NCI-H2171 treated with DMSO at 0.1 percent for 48 hours (cell line): Measurements from ENCODE around the gene CSRNP3.
A peak's percentile ranks its signal among the peaks of the same experiment; 100 is the strongest.
"Not testable (repeated sequence)": the region's sequence is repeated elsewhere in the genome, so short reads cannot be mapped to it uniquely, and the experiment has no call there.

Experiments
- DNase-seq: peaks from one replicate; lab custom pipeline; 2025; lab: John Stamatoyannopoulos, UW

The CSRNP3 gene

DNA sequence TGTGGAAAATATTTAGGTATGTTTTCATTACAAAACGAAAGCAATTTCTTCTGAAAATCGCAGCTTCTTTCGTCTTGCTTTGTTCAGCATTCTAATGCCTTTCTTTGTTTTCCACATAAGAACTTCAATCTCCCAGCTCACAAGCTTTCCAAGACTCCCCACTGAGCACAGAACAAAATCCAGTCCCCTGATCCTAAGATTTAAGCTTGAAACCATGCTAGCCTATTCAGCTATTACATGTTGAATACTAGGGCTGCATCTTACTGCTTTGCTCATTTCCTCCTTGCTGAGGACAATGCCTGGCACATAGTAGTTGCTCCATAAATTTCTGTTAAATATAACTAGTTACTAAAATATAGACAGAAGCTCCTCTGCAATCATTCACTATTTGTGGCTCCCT lies 163.9 kb downstream of the CSRNP3 start:
- no peak for DNase-seq

DNA sequence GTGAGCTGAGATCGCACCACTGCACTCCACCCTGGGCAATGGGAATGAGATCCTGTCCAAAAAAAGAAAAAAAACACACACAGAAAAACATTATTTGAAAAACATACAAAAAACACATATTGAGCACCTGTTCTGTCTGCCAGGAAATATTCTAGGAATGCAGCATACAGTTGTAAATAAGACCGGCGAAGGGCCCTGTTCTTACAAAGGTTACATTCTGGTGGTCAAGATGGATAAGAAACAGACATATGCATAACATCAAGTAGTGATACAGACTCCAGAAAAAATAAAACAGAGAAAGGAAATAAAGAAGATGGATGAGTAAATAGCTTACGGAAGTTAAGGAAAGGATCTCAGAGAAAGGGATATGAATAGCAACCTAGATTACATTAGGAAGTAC lies 164.8 kb downstream of the CSRNP3 start:
- DNase-seq, result no peak

DNA sequence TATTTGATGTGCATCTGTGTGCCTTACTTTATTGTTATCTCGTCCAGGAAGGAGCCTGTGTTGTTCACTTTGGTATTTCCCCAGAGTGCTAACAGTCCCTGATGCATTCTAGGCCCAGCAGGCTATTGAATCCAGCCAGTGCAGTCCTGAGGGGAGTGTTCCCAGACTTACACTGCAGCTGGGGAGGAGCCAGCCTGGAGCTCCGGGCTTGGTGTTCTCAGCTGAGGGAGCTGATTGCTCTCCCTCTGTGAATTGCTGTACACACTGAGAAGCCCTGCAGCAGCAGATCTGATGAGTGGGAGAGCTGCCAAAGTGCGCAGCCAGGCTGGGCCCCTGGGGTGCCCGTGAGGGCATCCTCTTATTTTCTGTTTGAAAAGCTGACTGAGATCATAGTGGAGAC lies 165.4 kb downstream of the CSRNP3 start:
- peak; percentile 90 for DNase-seq

DNA sequence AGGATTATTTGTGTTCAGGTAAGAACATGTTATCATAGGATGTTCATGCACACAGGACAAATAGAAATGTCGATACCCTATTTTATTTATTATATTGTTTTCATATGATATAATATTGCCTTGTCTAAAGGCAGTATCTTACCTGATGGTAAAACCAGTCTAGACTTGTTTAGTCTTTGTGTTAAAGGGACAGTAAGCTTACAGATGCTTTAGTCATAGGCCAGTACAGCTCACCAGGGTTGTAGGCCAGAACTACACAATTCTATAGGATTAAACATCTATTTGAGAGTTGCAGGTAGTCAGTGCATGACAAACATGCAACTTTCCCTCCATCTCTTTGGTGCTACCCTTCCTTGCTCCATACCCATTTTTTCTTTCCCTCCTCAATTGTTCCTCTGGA lies 166.0 kb downstream of the CSRNP3 start:
- no peak for DNase-seq

DNA sequence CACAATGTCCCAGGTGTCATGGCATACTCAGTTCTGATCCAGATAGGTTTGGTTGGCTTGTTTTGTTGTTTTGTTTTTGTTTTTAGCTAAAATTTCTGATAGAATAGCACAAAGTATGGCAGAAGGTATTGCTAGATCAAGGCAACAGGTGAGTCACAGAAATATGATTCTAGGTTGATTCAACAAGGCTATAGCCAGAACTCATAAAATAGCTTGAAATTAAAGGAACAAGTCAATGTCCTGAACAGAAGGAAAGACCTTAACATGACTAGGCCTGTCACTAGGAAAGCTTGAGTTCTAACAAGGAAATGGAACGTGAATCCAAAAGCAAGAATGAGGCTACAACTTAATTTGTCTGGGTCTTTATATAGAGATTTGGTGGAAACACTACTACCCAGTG lies 167.5 kb downstream of the CSRNP3 start:
- DNase-seq, result no peak

DNA sequence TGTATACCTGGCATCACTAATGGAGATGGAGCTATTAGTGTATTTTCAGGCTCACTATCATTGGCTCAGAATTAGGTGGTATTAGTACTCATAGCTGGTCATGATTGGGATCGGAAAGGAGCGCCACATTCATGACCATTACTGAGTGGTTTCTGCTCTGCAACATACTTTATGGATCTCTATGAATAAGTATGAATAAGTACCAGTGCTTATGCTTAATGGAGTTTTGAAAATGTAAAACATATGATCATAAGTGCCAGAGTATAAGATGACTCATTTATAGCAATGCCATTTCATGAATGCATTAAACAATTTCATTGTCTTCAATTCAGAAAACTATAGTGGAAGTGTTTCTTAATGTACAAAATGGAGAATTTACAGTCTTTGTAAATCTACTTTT lies 167.9 kb downstream of the CSRNP3 start:
- no peak for DNase-seq

DNA sequence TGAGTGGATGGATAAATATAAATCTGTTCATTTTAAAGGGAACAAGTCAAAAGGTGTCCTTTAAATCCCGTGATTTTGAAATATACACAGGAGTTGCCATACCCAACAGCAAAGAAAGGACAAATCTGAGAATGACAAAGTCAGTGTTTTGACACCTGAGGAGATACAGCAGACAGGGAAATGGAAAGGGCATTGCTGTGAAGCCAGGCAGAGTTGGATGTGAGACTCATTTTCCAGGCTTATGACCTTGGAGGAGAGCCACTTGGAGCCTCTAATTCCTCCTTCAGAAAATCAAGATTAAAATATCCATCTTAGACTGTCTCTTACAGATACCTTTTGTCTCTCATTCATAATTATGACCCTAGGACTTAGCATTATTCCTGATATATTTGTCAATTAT lies 170.0 kb downstream of the CSRNP3 start:
- DNase-seq, result no peak

DNA sequence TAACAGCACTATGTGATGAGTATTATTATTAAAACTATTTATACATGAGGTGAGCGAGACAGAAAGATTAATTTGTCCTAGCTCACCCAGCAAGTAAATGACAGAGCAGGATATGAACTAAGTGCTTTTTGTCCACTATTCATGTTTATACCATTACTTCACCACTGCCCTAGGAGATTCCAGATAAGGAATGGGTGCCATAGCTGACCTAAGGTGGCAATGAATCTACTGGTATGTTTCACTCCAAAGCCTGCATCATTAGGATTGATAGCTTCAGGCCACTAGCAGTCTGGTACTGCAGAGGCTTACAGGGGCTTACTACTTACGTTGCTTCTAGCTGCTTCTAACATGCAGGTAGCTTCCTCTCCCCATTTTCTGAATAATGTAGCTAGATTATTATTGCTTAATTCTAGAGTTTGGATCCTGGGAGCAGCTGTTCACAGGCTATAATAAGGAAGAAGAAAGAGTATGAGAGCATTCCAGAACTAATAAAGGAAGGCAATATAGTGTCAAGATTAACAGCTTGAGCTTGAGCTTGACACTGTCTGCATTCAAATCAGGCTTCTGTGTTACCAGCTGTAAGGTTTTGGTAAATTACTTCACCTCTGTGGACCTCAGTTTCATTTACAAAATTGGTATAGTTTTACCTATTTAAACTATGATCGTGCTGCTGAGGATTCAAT lies 170.9 kb downstream of the CSRNP3 start:
- no peak for DNase-seq

DNA sequence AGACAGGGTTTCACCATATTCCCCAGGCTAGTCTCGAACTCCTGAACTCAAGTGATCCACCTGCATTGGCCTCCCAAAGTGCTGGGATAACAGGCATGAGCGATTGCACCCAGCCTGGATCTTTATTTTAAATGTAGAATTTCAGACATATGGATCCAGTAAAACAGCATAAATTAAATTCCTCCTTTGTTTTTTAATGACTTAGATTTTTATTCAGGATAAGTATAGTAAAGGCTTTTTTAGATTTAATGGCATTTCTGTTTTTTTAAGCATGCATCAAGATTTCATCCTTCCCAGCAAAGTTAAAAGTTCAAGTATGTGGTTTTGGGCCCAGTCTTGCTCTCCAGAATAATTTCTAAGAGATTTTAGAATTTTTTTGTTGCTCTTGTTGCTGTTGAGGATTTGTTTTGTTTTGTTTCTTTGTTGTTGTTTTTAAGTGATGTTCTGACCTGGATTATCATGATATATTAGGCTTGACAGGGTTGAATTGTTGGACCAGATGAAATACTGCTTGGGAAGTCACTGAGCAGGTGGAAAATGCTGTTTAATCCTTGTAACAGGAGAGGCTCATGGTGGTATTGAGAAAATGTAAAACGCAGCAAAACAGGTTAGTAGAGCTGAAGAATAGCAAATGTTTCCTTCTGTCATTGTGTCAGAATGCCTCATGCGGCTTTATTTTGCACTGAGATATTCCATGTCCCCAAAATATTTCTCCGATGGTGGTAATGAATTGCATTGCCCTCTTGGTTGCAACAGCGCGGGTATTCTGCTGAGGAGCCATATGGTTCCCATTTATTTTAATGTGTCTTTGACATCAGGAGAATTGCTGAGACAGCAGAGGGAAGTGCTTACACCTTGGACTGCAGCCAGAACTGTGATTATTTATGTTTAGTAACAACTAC lies 176.7 kb downstream of the CSRNP3 start:
- DNase-seq, result peak; percentile 98

DNA sequence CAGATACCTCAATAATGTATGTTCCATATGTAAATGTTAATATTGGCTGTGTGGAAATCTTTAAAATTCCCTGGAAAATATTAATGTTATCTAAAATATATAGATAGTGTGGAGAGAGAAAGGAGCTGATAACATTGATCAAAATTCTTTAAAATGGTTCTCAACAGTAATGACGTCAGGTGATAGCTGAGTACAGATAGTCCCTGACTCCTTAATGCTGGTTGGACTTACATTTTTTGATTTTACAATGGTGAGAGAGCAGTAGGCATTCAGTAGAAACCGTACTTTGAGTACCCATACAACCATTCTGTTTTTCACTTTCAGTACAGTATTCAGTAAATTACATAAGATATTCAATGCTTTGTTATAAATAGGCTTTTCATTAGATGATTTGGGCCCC lies 177.9 kb downstream of the CSRNP3 start:
- no peak for DNase-seq

DNA sequence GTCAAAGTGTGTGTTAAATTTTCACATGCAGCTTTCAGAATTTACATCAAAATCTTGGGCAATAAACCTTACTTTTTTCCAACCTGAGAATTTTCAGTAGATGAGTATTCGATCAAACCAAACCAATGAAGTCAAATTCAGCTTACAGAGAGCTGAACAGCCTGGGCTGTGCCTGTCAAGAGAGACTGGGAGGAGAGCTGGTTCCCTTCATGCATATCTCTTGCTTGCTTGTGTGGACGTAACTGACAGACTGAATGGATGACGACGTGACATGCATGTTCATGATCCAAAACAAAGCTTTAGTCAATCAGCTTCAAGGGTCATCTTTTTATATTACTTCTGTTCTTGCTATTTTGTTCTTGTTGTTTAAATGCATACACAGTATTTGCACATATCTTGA lies 179.3 kb downstream of the CSRNP3 start:
- no peak for DNase-seq

DNA sequence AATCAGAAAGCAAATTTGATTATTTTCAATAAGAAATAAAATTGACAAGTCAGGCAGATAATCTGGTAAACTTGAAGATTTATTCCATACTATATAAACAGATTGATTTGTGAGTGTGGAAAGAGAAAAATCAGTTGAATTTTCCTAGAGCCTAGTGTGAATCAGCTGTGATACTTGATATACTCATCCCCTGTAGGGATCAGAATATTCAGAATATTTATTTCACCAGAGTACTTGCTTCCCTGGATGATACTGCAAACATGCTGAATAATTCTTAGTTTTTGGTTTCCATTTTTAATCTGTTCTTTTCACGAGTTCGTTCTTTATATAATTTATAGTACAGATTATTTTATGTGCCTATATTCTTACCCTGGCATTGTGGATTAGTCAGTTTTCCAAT lies 181.7 kb downstream of the CSRNP3 start:
- DNase-seq, result no peak

DNA sequence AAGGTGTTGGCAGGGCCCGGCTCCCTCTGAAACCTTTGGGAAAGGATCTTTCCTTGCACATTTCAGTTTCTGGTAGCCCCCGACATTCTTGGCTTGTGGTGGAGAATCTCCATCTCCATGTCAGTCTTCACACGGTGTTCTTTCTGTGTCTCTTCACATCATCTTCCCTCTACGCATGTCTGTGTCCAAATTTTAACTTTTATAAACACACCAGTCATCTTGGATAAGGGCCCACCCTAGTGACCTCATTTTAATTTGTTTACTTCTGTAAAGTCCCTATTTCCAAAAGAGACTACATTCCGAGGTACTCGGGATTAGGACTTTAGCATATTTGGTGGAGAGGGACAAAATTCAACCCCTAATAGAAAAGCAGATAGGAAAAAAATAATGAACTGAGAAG lies 186.2 kb downstream of the CSRNP3 start:
- no peak for DNase-seq

DNA sequence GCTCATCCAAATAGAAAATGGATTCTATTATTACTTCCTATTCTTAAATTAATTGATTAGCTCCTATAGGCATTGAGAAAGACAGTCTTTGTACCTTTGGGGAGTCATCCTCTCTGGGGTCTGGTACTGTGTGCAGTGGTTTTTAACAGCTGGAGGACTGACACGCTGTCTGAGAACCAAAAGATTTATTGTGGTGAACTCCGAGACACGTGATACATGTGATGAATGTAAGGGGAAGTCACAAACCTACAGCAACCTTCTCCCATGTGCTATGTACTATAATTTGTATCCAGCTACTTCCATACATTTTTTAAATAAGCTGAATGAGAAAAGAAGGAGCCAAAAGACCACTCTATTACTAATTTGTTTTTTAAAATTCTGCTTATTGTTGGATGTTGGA lies 190.9 kb downstream of the CSRNP3 start:
- DNase-seq, result no peak

DNA sequence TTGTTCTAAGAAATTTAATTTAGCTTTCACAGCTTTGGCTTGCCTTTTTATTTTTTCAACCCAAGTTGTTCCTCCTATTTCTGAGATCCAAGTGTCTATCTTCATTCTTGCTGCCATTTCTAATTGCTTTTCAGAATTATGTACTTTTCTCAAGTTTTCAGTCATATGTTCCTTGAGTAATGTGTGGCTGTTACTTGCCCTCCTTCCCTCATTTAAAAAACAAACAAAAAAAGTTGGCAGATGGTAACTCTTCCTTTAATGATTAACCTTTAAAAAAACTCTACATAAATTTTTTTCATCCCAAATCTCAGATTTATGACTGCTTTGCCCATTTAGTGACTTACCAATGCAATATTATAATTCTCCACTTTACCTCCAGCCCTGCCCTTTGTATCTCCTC lies 193.2 kb downstream of the CSRNP3 start:
- DNase-seq, result no peak

DNA sequence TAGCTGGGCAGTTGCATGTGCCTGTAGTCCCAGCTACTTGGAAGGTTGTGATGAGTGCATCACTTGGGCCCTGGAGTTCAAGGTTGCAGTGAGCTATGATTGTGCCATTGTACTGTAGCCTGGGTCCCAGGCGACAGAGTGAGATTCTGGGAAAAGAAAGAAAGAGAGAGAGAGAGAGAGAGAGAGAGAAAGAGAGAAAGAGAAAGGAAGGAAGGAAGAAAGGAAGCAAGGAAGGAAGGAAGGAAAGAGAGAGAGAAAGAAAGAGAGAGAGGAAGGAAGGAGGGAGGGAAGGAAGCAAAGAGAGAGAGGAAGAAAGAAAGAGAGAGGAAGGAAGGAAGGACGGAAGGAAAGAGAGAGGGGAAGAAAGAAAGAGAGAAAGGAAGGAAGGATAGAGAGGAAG lies 196.1 kb downstream of the CSRNP3 start:
- DNase-seq, result no peak

DNA sequence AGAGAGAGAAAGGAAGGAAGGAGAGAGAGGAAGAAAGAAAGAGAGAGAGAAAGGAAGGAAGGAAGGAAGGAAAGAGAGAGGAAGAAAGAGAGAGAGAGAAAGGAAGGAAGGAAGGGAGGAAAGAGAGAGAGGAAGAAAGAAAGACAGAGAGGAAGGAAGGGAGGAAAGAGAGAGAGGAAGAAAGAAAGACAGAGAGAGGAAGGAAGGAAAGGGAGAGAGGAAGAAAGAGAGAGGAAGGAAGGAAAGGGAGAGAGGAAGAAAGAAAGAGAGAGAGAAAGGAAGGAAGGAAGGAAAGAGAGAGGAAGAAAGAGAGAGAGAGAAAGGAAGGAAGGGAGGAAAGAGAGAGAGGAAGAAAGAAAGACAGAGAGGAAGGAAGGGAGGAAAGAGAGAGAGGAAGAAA lies 196.6 kb downstream of the CSRNP3 start:
- not testable (repeated sequence) for DNase-seq

DNA sequence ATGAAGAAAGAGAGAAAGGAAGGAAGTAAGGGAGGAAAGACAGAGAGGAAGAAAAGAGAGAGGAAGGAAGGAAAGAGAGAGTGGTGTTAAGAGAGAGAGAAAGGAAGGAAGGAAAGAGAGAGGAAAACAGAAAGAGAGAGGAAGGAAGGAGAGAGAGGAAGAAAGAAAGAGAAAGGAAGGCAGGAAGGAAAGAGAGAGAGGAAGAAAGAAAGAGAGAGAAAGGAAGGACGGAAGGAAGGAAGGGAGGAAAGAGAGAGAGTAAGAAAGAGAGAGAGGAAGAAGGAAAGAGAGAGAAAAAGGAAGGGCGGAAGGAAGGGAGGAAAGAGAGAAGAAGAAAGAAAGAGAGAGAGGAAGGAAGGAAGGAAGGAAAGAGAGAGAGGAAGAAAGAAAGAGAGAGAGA lies 197.1 kb downstream of the CSRNP3 start:
- no peak for DNase-seq

DNA sequence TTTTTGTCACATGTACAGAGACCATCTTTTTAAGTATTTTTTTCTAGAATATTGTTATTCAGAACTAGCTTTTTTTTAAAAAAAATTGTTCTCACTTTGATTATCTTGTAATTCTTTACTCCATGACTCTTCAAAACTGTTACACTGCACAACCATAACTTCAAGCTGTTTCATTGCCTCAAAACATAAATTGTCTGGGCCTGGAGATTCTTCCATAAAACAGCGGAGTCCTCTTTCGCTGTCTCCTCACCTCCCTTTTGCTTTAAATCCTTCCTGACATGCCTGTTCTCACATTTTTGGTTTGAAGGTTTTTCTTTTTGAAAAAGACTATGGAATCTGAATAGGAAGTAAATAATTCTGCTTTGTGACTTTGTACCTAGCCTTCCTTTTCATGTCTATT lies 197.9 kb downstream of the CSRNP3 start:
- DNase-seq, result no peak

DNA sequence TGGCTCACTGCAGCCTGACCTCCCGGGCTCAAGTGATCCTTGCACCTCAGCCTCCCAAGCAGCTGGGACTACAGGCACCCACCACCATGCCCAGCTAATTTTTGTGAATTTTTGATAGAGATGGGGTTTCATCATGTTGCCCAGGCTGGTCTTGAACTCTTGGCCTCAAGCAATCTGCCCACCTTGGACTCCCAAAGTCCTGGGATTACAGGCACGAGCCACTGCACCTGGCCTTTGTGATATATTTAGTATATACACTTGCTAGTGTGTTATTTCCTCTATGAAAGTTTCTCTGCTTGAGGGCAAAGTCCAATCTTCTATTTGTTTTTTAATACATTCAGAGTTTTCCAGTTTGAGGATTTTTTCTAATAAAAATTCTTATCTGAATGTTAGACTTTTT lies 205.3 kb downstream of the CSRNP3 start:
- no peak for DNase-seq

DNA sequence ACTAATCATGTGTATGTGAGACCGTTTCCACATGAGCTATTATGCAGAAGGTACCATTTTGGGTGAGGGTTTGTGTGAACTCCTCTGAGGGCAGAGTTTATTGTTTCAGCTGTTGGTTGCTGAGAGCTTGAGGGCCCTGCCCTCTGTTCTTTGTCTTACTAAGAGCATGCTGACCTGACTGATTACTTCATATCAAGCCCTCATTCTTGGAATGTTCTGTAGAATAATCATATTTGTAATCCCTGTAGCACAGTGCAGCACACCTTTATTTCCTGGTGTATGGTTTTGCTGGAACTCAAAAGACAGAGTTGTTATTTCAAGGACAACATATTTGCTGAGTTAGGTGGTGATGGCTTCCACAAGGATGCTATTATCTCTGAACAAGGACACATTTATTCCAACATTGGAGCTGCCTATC lies 206.1 kb downstream of the CSRNP3 start:
- DNase-seq, result no peak

DNA sequence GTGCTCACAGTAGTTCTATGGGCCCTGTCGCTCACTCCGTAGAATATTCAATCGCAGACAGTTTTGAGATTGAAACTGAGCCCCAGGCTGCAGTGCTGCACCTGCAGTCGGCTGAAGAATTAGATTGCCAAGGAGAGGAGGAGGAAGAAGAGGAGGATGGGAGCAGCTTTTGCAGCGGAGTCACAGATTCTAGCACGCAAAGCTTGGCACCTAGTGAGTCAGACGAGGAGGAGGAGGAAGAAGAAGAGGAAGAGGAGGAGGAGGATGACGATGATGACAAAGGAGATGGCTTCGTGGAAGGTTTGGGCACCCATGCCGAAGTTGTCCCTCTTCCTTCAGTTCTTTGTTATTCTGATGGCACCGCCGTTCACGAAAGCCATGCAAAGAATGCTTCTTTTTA lies 209.4 kb downstream of the CSRNP3 start:
- DNase-seq, result no peak

DNA sequence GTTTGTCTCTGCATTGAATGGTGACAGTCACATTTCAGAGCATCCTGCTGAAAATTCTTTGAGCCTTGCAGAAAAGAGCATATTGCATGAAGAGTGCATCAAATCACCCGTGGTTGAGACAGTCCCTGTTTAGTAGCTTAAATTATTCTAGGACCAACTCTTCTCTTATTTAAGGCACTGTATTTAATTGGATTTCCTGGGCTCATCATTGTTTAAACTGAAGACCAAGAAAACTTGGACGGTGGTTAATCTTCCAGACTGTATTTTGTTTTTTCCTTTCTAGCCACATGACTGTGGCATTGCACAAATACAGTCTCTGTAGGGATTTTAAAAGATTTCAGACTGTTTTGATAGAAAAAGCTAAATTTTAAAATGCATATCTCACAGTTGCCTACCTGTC lies 210.1 kb downstream of the CSRNP3 start:
- DNase-seq, result no peak

DNA sequence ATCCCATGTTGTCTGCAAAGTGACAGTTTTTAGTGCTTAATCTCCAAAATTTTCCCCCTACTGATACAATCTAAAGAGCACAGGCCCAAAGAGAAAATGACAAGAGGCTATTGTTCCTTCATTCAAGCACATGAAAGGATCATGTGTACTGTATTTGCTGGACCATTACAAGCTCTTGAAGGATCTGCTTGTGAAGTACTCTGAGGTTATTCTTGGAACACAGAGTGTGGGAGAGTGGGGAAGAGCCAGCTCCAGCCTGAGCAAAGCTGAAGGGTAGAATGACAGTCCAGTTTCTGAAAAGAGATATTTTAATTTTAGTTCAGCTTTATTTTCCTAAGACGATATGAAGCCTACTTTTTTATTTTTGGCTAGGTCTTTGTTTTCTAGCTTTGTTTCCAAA lies 212.3 kb downstream of the CSRNP3 start:
- DNase-seq, result no peak
